ENCODE results near the gene INHBC. TPM values are rescaled to one million over a fixed set of nuclear protein-coding genes. Genes with fewer than 3 reads are reported as not detected.

The INHBC gene
- total and polyA plus RNA-seq, 2 donors (not counting 1 experiment from before 2014, with no cell fraction given): 0.17 to 0.31 TPM

GRCh38 chr12:57485695-57486094, 51.1 kb downstream of the INHBC start:
- Histone ChIP-seq H3K27me3 (replicated peaks in 1 of 4; ENCODE audit: control extremely low read depth in 1 of 4, control insufficient read depth in 3 of 4, insufficient read depth in 4 of 4, low read length in 3 of 4) (no peaks in the 10 kb centered on the region), H3K79me2 (ENCODE audit: control insufficient read depth, insufficient read depth, low read length) (peaks cover 67% of the 10 kb centered on the region), H4K20me1 (ENCODE audit: control insufficient read depth, insufficient read depth, low read length, poor library complexity, severe bottlenecking) (peaks cover 5% of the 10 kb centered on the region), H3K27ac (ENCODE audit: low read length in 2 of 2) (no peak overlapping the region), H2AFZ (ENCODE audit: insufficient read depth, low read depth, low read length, poor library complexity, severe bottlenecking) (no peak overlapping the region), H3K4me3 (ENCODE audit: control extremely low read depth in 1 of 5, extremely low read depth in 1 of 5, insufficient read depth in 1 of 5, low read depth in 2 of 5, low read length in 4 of 5) (no peak overlapping the region), H3K36me3 (replicated peaks in 1 of 2; ENCODE audit: control extremely low read depth in 1 of 2, control insufficient read depth in 1 of 2, extremely low read depth in 1 of 2, insufficient read depth in 2 of 2, low read length in 1 of 2) (peaks cover 0 to 17% of the 10 kb centered on the region in 2 experiments), H3K9me3 (ENCODE audit: control extremely low read depth in 1 of 3, control insufficient read depth in 2 of 3, insufficient read depth in 1 of 3, low read length in 2 of 3) (no peaks in the 10 kb centered on the region), H3K4me2 (replicated peaks; ENCODE audit: low read depth, low read length, poor library complexity, severe bottlenecking) (no peak overlapping the region), H3K4me1 (ENCODE audit: control insufficient read depth in 2 of 2, insufficient read depth in 2 of 2, low read length in 2 of 2) (peaks cover 33 to 40% of the 10 kb centered on the region in 2 donors), H3K9ac (ENCODE audit: low read length) (no peak overlapping the region)
- no peak for TF ChIP-seq EZH2 (IDR thresholded peaks at IDR 0.05; ENCODE audit: borderline replicate concordance, insufficient read depth, low read depth, low read length, poor library complexity, severe bottlenecking)
- TF ChIP-seq CTCF (IDR thresholded peaks at IDR 0.05): no peak
- H3K27me3 Mint-ChIP-seq: no peaks in the 10 kb centered on the region
- POLR2A ChIA-PET: interaction anchor here (0.6 to 1.5 kb wide), 4 partner anchors 8 to 31 kb away, joined by 3 to 4 read pairs (median 4); no protein-coding TSS in a partner anchor
- peak overlapping the region; percentile 53 for H3K27ac Mint-ChIP-seq
- DNase-seq (no peak), ATAC-seq (ENCODE audit: low read depth) (no peak)
- intact Hi-C loops (cut with micrococcal nuclease): loop anchor here (2.0 to 10.0 kb wide), 3 partner anchors 55 to 733 kb away; partner anchors contain the start of genes CDK4, MARCHF9, PRIM1 and R3HDM2
- CTCF ChIA-PET: interaction anchor here (2.3 to 3.3 kb wide), 3 partner anchors 9 to 27 kb away, joined by 10 to 18 read pairs (median 15); partner anchors contain the start of gene GLI1
- H3K9me3 Mint-ChIP-seq (ENCODE audit: insufficient read depth): no peaks in the 10 kb centered on the region
- H3K4me3 Mint-ChIP-seq: no peak overlapping the region
- H3K4me1 Mint-ChIP-seq: peaks cover 37% of the 10 kb centered on the region

- peaks cover 30% of the 10 kb centered on the region for H3K4me1 Mint-ChIP-seq
- no peak overlapping the region for H3K27ac ChIP-seq (ENCODE audit: low read length in 2 of 2)
- peak overlapping the region; percentile 93 for H3K27ac Mint-ChIP-seq
- peak overlapping the region; percentile 77 for H3K9ac ChIP-seq (ENCODE audit: low read length)
- no peak overlapping the region for H2AFZ ChIP-seq (ENCODE audit: insufficient read depth, low read depth, low read length, poor library complexity, severe bottlenecking)
- ATAC-seq (ENCODE audit: low read depth): no peak
- peak overlapping the region; percentile 98 for H3K4me2 ChIP-seq (replicated peaks; ENCODE audit: low read depth, low read length, poor library complexity, severe bottlenecking)
- TF ChIP-seq CTCF (IDR thresholded peaks at IDR 0.05): no peak
- no peak for TF ChIP-seq EZH2 (IDR thresholded peaks at IDR 0.05; ENCODE audit: borderline replicate concordance, insufficient read depth, low read depth, low read length, poor library complexity, severe bottlenecking)
- H3K9me3 Mint-ChIP-seq (ENCODE audit: insufficient read depth): no peaks in the 10 kb centered on the region
- no peak for DNase-seq
- peaks cover 5 to 25% of the 10 kb centered on the region in 2 experiments for H3K36me3 ChIP-seq (replicated peaks in 1 of 2; ENCODE audit: control extremely low read depth in 1 of 2, control insufficient read depth in 1 of 2, extremely low read depth in 1 of 2, insufficient read depth in 2 of 2, low read length in 1 of 2)
- H3K4me3 Mint-ChIP-seq: no peak overlapping the region
- peaks cover 61% of the 10 kb centered on the region for H3K79me2 ChIP-seq (ENCODE audit: control insufficient read depth, insufficient read depth, low read length)
- peak overlapping the region in 1 of 5 experiments; percentile 75 for H3K4me3 ChIP-seq (ENCODE audit: control extremely low read depth in 1 of 5, extremely low read depth in 1 of 5, insufficient read depth in 1 of 5, low read depth in 2 of 5, low read length in 4 of 5)
- ChIA-PET CTCF (interaction anchor here (0.7 to 3.3 kb wide), 6 partner anchors 8 to 35 kb away, joined by 3 to 18 read pairs (median 8); partner anchors contain the start of gene GLI1), POLR2A (interaction anchor here (0.7 to 1.0 kb wide), 2 partner anchors 10 to 34 kb away, joined by 3 read pairs; no protein-coding TSS in a partner anchor)
- no peaks in the 10 kb centered on the region for H3K27me3 Mint-ChIP-seq
- intact Hi-C loops (cut with micrococcal nuclease): loop anchor here (1.0 to 10.0 kb wide), 7 partner anchors 8 to 734 kb away; partner anchors contain the start of genes ARHGAP9, CDK4, DCTN2 and DDIT3
- H4K20me1 ChIP-seq (ENCODE audit: control insufficient read depth, insufficient read depth, low read length, poor library complexity, severe bottlenecking): peaks cover 5% of the 10 kb centered on the region
- H3K9me3 ChIP-seq (ENCODE audit: control extremely low read depth in 1 of 3, control insufficient read depth in 2 of 3, insufficient read depth in 1 of 3, low read length in 2 of 3): no peaks in the 10 kb centered on the region
- WGBS (ENCODE audit: insufficient coverage): 92% methylated on average over 10 of the region's 27 CpGs
- peaks cover 20 to 26% of the 10 kb centered on the region in 2 donors for H3K4me1 ChIP-seq (ENCODE audit: control insufficient read depth in 2 of 2, insufficient read depth in 2 of 2, low read length in 2 of 2)
- H3K27me3 ChIP-seq (replicated peaks in 1 of 4; ENCODE audit: control extremely low read depth in 1 of 4, control insufficient read depth in 3 of 4, insufficient read depth in 4 of 4, low read length in 3 of 4): no peaks in the 10 kb centered on the region
Measured at GRCh38 chr12:57487055-57487596, 52.5 kb downstream of the INHBC start.

Measured in B cell (primary cell).